Nephron progenitor cell (in vitro differentiated cells): ENCODE data around the gene TIMP4.

Source experiments
- DNase-seq: peaks from one replicate; pipeline ENCODE4 v3.0.0; 2021
- H3K27ac Mint-ChIP-seq: 2 replicates; pipeline ENCODE4 v1.8.0; 2021; ENCODE audit warnings: mild to moderate bottlenecking, moderate library complexity, mixed read lengths
- H3K27me3 Mint-ChIP-seq: 2 replicates; pipeline ENCODE4 v1.8.0; 2021; ENCODE audit warnings: mild to moderate bottlenecking, low read depth, mixed read lengths; ENCODE audit not compliant: poor library complexity
- H3K36me3 Mint-ChIP-seq: 2 replicates; pipeline ENCODE4 v1.8.0; 2021; ENCODE audit warnings: low read depth, mixed read lengths
- H3K4me1 Mint-ChIP-seq: 2 replicates; pipeline ENCODE4 v1.8.0; 2021; ENCODE audit warnings: mixed read lengths
- H3K4me3 Mint-ChIP-seq: 2 replicates; pipeline ENCODE4 v1.8.0; 2021; ENCODE audit warnings: mild to moderate bottlenecking, moderate library complexity, mixed read lengths
- H3K9me3 Mint-ChIP-seq: 2 replicates; pipeline ENCODE4 v1.8.0; 2021; ENCODE audit warnings: mild to moderate bottlenecking, moderate library complexity, mixed read lengths
- TF ChIP-seq, protein P1 (sequence below): fragments of 200-600 bp; sonication (generic); IDR thresholded peaks from 2 replicates; pipeline ENCODE4 v1.5.0; 2021; ENCODE audit warnings: antibody characterized with exemption

TIMP4 gene

DNA sequence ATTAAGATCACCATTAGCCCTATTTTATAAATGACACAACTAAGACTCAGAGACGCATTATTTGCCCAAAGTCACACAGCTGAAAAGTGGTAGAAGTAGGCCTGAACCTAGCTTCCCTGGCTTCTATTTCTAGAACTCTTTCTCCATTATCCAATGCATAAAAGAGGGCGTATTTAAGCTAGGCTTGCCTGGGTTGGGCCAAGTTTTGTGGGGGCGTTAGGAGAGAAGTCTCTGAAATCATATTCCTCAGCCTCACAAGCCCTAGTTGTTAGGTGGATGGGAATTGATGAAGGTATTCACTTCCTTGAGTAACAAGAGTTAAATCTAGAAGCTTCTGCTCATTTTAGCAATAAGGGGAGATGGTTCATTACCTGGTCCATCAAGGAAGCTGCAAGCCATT is 22.3 kb downstream of the TIMP4 start:
- peaks cover 9% of the 10 kb centered on the region for H3K27me3 Mint-ChIP-seq
- H3K4me3 Mint-ChIP-seq = no peak overlapping the region
- TF ChIP-seq, protein P1, sequence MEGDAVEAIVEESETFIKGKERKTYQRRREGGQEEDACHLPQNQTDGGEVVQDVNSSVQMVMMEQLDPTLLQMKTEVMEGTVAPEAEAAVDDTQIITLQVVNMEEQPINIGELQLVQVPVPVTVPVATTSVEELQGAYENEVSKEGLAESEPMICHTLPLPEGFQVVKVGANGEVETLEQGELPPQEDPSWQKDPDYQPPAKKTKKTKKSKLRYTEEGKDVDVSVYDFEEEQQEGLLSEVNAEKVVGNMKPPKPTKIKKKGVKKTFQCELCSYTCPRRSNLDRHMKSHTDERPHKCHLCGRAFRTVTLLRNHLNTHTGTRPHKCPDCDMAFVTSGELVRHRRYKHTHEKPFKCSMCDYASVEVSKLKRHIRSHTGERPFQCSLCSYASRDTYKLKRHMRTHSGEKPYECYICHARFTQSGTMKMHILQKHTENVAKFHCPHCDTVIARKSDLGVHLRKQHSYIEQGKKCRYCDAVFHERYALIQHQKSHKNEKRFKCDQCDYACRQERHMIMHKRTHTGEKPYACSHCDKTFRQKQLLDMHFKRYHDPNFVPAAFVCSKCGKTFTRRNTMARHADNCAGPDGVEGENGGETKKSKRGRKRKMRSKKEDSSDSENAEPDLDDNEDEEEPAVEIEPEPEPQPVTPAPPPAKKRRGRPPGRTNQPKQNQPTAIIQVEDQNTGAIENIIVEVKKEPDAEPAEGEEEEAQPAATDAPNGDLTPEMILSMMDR = no peak
- DNase-seq = no peak
- H3K4me1 Mint-ChIP-seq = peaks cover 7% of the 10 kb centered on the region
- no peaks in the 10 kb centered on the region for H3K36me3 Mint-ChIP-seq
- H3K27ac Mint-ChIP-seq = no peak overlapping the region
- no peaks in the 10 kb centered on the region for H3K9me3 Mint-ChIP-seq

DNA sequence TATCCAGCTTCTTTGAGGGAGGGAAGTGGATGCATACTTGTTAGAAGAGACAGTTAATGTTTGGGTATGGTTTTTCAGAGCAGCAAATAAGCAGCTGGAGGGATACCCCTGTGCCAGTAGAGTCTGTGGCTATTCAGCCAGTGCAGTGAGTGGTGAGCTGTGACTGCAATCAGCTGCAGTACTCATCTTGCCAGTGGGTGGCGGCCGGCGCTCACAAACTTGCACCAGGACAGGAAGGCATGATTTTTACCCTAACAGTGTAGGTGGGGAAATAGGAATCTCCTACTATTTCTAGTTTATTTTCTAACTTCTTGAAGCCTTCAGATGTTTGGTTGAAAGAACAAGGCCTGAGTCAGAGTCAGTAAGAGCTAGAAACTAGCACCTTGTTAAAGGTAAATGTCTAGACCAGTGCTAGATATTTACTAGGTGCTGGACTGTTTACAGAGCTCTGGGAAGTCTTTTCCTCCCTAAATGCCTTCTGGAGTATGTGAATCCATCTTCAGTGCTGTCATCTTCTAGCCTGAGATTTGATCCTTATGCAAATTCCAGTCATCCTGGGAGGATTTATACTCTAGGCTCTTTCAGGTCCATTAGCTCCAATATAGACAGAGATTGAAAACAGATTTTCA is 23.6 kb downstream of the TIMP4 start:
- H3K4me1 Mint-ChIP-seq = peaks cover 7% of the 10 kb centered on the region
- H3K36me3 Mint-ChIP-seq = no peaks in the 10 kb centered on the region
- H3K9me3 Mint-ChIP-seq = no peaks in the 10 kb centered on the region
- TF ChIP-seq, protein P1 = peak; percentile 78
- DNase-seq = peak; percentile 77
- H3K27me3 Mint-ChIP-seq = peaks cover 16% of the 10 kb centered on the region
- no peak overlapping the region for H3K27ac Mint-ChIP-seq
- H3K4me3 Mint-ChIP-seq = no peak overlapping the region

DNA sequence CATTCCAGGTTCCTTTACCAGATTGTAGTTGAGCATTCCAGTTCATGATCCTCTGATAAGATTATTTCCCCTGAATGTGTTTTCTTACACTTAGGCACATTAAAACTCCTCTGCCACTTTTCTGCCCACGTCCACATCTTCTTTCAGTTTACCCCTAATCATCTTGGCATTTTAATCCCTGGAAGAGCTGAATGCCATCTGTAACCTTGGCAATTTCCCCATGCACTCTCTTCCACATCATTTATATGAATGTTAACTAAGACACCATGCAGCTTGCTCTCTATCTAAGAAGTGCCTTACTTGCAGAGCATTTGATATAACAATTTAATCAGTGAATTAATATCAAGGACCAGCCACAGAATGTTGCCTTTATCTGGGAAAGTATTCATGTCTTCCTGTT is 25.8 kb downstream of the TIMP4 start:
- peaks cover 7% of the 10 kb centered on the region for H3K4me1 Mint-ChIP-seq
- no peak overlapping the region for H3K4me3 Mint-ChIP-seq
- TF ChIP-seq, protein P1 = no peak
- peaks cover 25% of the 10 kb centered on the region for H3K27me3 Mint-ChIP-seq
- DNase-seq = no peak
- H3K36me3 Mint-ChIP-seq = no peaks in the 10 kb centered on the region
- no peaks in the 10 kb centered on the region for H3K9me3 Mint-ChIP-seq
- H3K27ac Mint-ChIP-seq = no peak overlapping the region

DNA sequence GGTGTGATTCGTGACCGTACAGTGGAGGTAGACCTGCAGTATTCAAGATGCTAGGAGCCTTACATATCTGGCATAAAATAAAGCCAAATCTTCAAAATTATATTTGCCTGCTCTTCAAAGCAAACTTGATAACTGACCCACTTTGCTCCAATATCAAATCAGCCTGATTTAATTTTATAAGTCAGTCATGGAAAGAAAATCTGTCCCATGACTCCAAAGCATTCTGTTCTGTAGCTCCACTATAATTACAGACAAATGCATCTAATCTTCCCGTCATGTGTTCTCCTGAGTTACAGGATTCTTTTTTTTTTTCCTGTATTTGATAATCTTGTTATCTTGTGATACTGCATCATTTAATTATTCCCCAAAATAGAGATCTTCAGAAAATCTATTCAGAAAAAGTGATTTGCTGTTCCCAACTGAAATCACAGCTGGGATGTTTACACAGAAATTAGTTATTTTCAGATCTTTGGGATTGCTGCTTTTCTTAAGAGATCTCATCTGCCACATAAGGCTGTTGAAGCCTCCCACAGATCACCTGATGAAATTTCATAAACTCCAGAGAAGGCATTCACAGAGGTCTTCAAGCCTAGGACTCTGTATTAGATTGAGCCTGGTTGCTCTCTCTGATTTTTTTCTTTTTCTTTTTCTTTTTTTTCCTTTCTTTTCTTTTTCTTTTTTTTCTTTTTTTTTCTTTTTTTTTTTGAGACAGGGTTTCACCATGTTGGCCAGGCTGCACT is 27.2 kb downstream of the TIMP4 start:
- no peak for DNase-seq
- peaks cover 29% of the 10 kb centered on the region for H3K27me3 Mint-ChIP-seq
- no peaks in the 10 kb centered on the region for H3K36me3 Mint-ChIP-seq
- H3K9me3 Mint-ChIP-seq = no peaks in the 10 kb centered on the region
- TF ChIP-seq, protein P1 = no peak
- peaks cover 7% of the 10 kb centered on the region for H3K4me1 Mint-ChIP-seq
- no peak overlapping the region for H3K27ac Mint-ChIP-seq
- no peak overlapping the region for H3K4me3 Mint-ChIP-seq

DNA sequence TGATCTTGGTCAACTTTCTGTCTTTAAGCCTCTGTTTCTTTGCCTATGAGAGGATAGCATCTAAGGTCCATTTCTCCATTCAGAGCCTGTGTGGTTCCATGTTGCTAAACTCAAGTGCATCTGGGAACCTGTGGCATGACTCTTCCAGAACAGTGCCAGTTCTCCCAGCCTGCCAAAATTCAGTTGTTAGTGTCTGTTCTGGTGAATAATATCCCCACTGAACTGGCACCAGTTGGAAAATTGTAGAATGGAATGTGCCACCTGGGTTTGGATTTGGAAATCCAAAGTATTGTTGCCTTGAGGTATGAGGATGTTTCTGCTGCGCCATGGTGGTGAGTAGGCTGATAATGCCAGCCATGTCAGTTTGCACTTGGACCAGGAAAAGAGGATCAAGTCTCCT is 31.3 kb downstream of the TIMP4 start:
- no peaks in the 10 kb centered on the region for H3K9me3 Mint-ChIP-seq
- H3K36me3 Mint-ChIP-seq = no peaks in the 10 kb centered on the region
- TF ChIP-seq, protein P1 = no peak
- H3K27me3 Mint-ChIP-seq = peaks cover 28% of the 10 kb centered on the region
- no peak overlapping the region for H3K27ac Mint-ChIP-seq
- H3K4me1 Mint-ChIP-seq = no peaks in the 10 kb centered on the region
- DNase-seq = no peak
- H3K4me3 Mint-ChIP-seq = no peak overlapping the region

DNA sequence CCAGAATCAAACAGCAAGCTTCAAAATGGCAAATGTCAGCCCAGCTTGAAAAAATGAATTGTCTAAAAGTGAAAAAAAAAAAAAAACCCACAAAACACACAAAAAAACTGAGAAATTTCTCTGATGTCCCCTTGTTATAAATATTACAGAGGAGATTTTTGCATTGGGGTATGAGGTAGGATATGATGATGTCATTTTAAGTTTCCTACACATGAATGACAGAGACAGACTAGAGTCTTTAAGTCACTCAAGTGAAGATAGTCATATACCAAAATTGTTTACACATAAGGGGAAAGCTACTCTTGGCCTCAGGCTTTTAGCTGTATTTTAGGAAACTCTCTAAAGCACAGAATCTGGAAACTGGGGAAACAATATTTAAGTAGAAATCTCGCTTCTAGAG is 32.9 kb downstream of the TIMP4 start:
- Mint-ChIP-seq H3K36me3 (no peaks in the 10 kb centered on the region), H3K27ac (no peak overlapping the region), H3K4me3 (no peak overlapping the region), H3K9me3 (no peaks in the 10 kb centered on the region), H3K4me1 (peaks cover 3% of the 10 kb centered on the region), H3K27me3 (peaks cover 24% of the 10 kb centered on the region)
- TF ChIP-seq, protein P1 = no peak
- DNase-seq = no peak
